ENCODE measurements around the gene FABP3. TPM values are rescaled to one million over a fixed set of nuclear protein-coding genes. Genes with fewer than 3 reads are reported as not detected.

Gene FABP3
- total RNA-seq, 2 donors from 2014 or later, result 19.2 to 28.6 TPM

DNA sequence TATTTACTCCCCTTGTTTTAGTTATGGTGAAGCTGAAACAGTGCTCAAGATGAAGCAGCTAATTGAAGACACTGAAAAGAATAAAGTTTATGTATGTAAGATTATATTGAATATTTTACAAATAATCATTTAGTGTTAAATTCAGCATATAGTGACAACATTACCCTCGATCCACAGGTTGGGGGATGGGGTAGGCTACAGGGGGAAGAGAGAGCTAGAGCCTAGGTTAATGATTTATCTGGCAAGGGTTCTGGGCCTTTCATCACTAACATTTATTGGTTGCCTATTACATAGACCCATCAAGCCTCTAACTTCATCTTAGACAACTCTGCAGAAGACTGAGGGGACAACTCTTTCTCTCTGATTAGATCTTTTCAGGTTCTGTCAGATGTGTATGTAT lies 54.7 kb downstream of the FABP3 start:
- no peaks in the 10 kb centered on the region for H3K9me3 ChIP-seq
- no peak overlapping the region for H3K4me3 ChIP-seq
- DNase-seq (ENCODE audit: low spot score) (no peak), ATAC-seq (ENCODE audit: insufficient number of reproducible peaks, low FRiP score, low read depth) (no peak)
- peaks cover 16% of the 10 kb centered on the region for H3K36me3 ChIP-seq
- no peaks in the 10 kb centered on the region for H3K4me1 ChIP-seq (ENCODE audit: control insufficient read depth in 1 of 2, low read depth in 2 of 2)
- no peak for TF ChIP-seq CTCF (IDR thresholded peaks at IDR 0.05)
- H3K27ac ChIP-seq, result no peak overlapping the region
- H3K27me3 ChIP-seq (replicated peaks; ENCODE audit: insufficient read depth), result no peaks in the 10 kb centered on the region

GRCh38 chr1:31315902-31316301 lies 57.0 kb downstream of the FABP3 start:
- ATAC-seq (ENCODE audit: insufficient number of reproducible peaks, low FRiP score, low read depth), result no peak
- peaks cover 21% of the 10 kb centered on the region for H3K36me3 ChIP-seq
- no peaks in the 10 kb centered on the region for H3K4me1 ChIP-seq (ENCODE audit: control insufficient read depth in 1 of 2, low read depth in 2 of 2)
- no peaks in the 10 kb centered on the region for H3K9me3 ChIP-seq
- no peak overlapping the region for H3K4me3 ChIP-seq
- no peak overlapping the region for H3K27ac ChIP-seq
- no peak for TF ChIP-seq CTCF (IDR thresholded peaks at IDR 0.05)
- no peaks in the 10 kb centered on the region for H3K27me3 ChIP-seq (replicated peaks; ENCODE audit: insufficient read depth)
- DNase-seq (ENCODE audit: low spot score), result no peak

Other genes starting within 250 kb of the FABP3 start
- gene NKAIN1, start 133.2 kb downstream of the FABP3 start, total RNA-seq, result not detected
- 10 to 100 TPM; 26.5 to 44.1 TPM for gene SNRNP40, start 76.3 kb downstream of the FABP3 start, total RNA-seq
- 10 to 100 TPM; 13.1 to 21.7 TPM for gene ZCCHC17, start 76.0 kb downstream of the FABP3 start, total RNA-seq
- 10 to 100 TPM in 1 of 2 donors, 1 to 10 TPM in 1; 7.6 to 12.3 TPM for gene SERINC2, start 40.1 kb upstream of the FABP3 start, total RNA-seq
- gene TINAGL1, start 203.4 kb upstream of the FABP3 start, total RNA-seq, result 1,000 to 10,000 TPM in 1 of 2 donors, 100 to 1,000 TPM in 1; 581 to 1,250 TPM
- not detected for gene HCRTR1, start 244.6 kb upstream of the FABP3 start, total RNA-seq